Loucy (cell line): Measurements from ENCODE around the gene MYO3B.

Experiments used
- H2AFZ ChIP-seq: fragments of 200-600 bp; sonication (generic); 2 replicates; pipeline ENCODE4 v1.6.0; 2016; ENCODE audit warnings: antibody characterized with exemption, mild to moderate bottlenecking, low read length, moderate library complexity
- H3F3A ChIP-seq: fragments of 200-600 bp; 2 replicates; pipeline ENCODE4 v1.6.0; 2016; ENCODE audit warnings: antibody characterized with exemption, low read depth, mild to moderate bottlenecking
- H3K27me3 ChIP-seq: fragments of 200-600 bp; sonication (generic); 2 replicates; pipeline ENCODE4 v1.6.1; 2014; ENCODE audit warnings: low read length, mild to moderate bottlenecking; ENCODE audit not compliant: insufficient read depth, poor library complexity, severe bottlenecking
- H3K36me3 ChIP-seq: fragments of 200-600 bp; sonication (generic); 2 replicates; pipeline ENCODE4 v1.6.1; 2016; ENCODE audit warnings: low read length; ENCODE audit not compliant: insufficient read depth
- H3K4me1 ChIP-seq: fragments of 200-600 bp; sonication (generic); 2 replicates; pipeline ENCODE4 v1.5.1; 2014; ENCODE audit warnings: low read length, mild to moderate bottlenecking; ENCODE audit not compliant: insufficient read depth, poor library complexity, severe bottlenecking
- H3K4me2 ChIP-seq: fragments of 200-600 bp; sonication (generic); 2 replicates; pipeline ENCODE4 v1.6.0; 2014; ENCODE audit warnings: antibody characterized with exemption, low read length, low read depth, mild to moderate bottlenecking; ENCODE audit not compliant: poor library complexity, severe bottlenecking
- H3K4me3 ChIP-seq: fragments of 200-600 bp; sonication (generic); 2 replicates; pipeline ENCODE4 v1.5.1; 2014; ENCODE audit warnings: low read length, mild to moderate bottlenecking, mixed read lengths; ENCODE audit not compliant: poor library complexity, severe bottlenecking
- H3K79me2 ChIP-seq: fragments of 200-600 bp; sonication (generic); 2 replicates; pipeline ENCODE4 v1.6.1; 2014; ENCODE audit warnings: low read length; ENCODE audit not compliant: insufficient read depth
- H3K9ac ChIP-seq: fragments of 200-600 bp; sonication (generic); 2 replicates; pipeline ENCODE4 v1.6.0; 2014; ENCODE audit warnings: mild to moderate bottlenecking, low read depth, low read length, moderate library complexity; ENCODE audit not compliant: poor library complexity, severe bottlenecking
- H3K9me2 ChIP-seq: fragments of 200-600 bp; sonication (generic); replicated peaks from 2 replicates; pipeline ENCODE4 v1.6.1; 2016; ENCODE audit warnings: low read depth, low read length, mixed read lengths
- H3K9me3 ChIP-seq: fragments of 200-600 bp; sonication (generic); 2 replicates; pipeline ENCODE4 v1.6.1; 2014; ENCODE audit warnings: mild to moderate bottlenecking, antibody characterized with exemption, low read length, low read depth; ENCODE audit not compliant: insufficient read depth
- H4K20me1 ChIP-seq: fragments of 200-600 bp; sonication (generic); 2 replicates; pipeline ENCODE4 v1.6.0; 2014; ENCODE audit warnings: antibody characterized with exemption, low read length, mild to moderate bottlenecking; ENCODE audit not compliant: insufficient read depth, poor library complexity, severe bottlenecking
- CTCF ChIP-seq: fragments of 200-600 bp; sonication (generic); conservative IDR thresholded peaks from 2 replicates; pipeline ENCODE4 v1.5.1; 2014; ENCODE audit warnings: mild to moderate bottlenecking, antibody characterized with exemption, low read length
- EZH2phosphoT487 ChIP-seq: fragments of 200-600 bp; IDR thresholded peaks from 2 replicates; pipeline ENCODE4 v1.6.1; 2018; ENCODE audit warnings: antibody characterized with exemption, mild to moderate bottlenecking, moderate library complexity, borderline replicate concordance

Gene MYO3B

GRCh38 chr2:170656669-170657068 is 478.7 kb downstream of the MYO3B start:
- H3K79me2 ChIP-seq, result no peaks in the 10 kb centered on the region
- no peaks in the 10 kb centered on the region for H3K9me2 ChIP-seq
- no peak overlapping the region for H3K4me2 ChIP-seq
- H3K9me3 ChIP-seq, result no peaks in the 10 kb centered on the region
- H3K36me3 ChIP-seq, result no peaks in the 10 kb centered on the region
- no peak for TF ChIP-seq CTCF
- H3K4me3 ChIP-seq, result no peak overlapping the region
- no peak overlapping the region for H2AFZ ChIP-seq
- no peak overlapping the region for H3K9ac ChIP-seq
- no peaks in the 10 kb centered on the region for H4K20me1 ChIP-seq
- no peaks in the 10 kb centered on the region for H3K27me3 ChIP-seq
- H3K4me1 ChIP-seq, result peaks cover 16% of the 10 kb centered on the region
- no peaks in the 10 kb centered on the region for H3F3A ChIP-seq

- Histone ChIP-seq H3K9me2 (no peaks in the 10 kb centered on the region), H3K79me2 (no peaks in the 10 kb centered on the region), H3K4me2 (no peak overlapping the region), H3K9me3 (no peaks in the 10 kb centered on the region), H3F3A (no peaks in the 10 kb centered on the region), H2AFZ (no peak overlapping the region), H3K4me1 (no peaks in the 10 kb centered on the region), H4K20me1 (no peaks in the 10 kb centered on the region), H3K4me3 (no peak overlapping the region), H3K36me3 (no peaks in the 10 kb centered on the region), H3K9ac (no peak overlapping the region), H3K27me3 (no peaks in the 10 kb centered on the region)
- TF ChIP-seq CTCF, result no peak
- no peak for TF ChIP-seq EZH2phosphoT487
These were observed 482.5 kb downstream of the MYO3B start for GRCh38 chr2:170660409-170660808.

- H3K9me3 ChIP-seq, result no peaks in the 10 kb centered on the region
- H3K9me2 ChIP-seq, result no peaks in the 10 kb centered on the region
These were observed 487.8 kb downstream of the MYO3B start for GRCh38 chr2:170665743-170666142.

More at GRCh38 chr2:170665743-170666142, 487.8 kb downstream of the MYO3B start:
- H3K36me3 ChIP-seq, result no peaks in the 10 kb centered on the region
- H3K4me2 ChIP-seq, result no peak overlapping the region
- H3K4me3 ChIP-seq, result no peak overlapping the region
- H2AFZ ChIP-seq, result no peak overlapping the region
- no peaks in the 10 kb centered on the region for H3K27me3 ChIP-seq
- H4K20me1 ChIP-seq, result no peaks in the 10 kb centered on the region
- H3K4me1 ChIP-seq, result no peaks in the 10 kb centered on the region
- H3K79me2 ChIP-seq, result no peaks in the 10 kb centered on the region
- no peak overlapping the region for H3K9ac ChIP-seq
- TF ChIP-seq CTCF (no peak), EZH2phosphoT487 (no peak)
- H3F3A ChIP-seq, result no peaks in the 10 kb centered on the region
